Gastroesophageal sphincter (tissue), 4 donors: ENCODE results near the gene WDR83. TPM values are rescaled to one million over a fixed set of nuclear protein-coding genes. Genes with fewer than 3 reads are reported as not detected.

Experiments used
- ATAC-seq: fragments of 150-250 bp; one replicate; pipeline ENCODE4 v1.9.1; 2016; ENCODE audit warnings: mild to moderate bottlenecking, moderate library complexity
- H3K27ac ChIP-seq, 4 donors: fragments of 200-600 bp; sonication (generic) in 3 of 4; 1 replicate in 3 of 4; 2 replicates in 1 of 4; pipeline ENCODE4 v1.5.1; 2016 to 2019
- H3K27me3 ChIP-seq: fragments of 200-600 bp; sonication (generic); one replicate; pipeline ENCODE4 v1.5.1; 2019
- H3K36me3 ChIP-seq, 2 donors: fragments of 200-600 bp; sonication (generic); one replicate each; pipeline ENCODE4 v1.5.1; 2019; ENCODE audit warnings: control low read depth in 1 of 2
- H3K4me1 ChIP-seq, 3 donors: fragments of 200-600 bp; sonication (generic); 1 replicate in 2 of 3; 2 replicates in 1 of 3; pipeline ENCODE4 v1.5.1; 2016 to 2019; ENCODE audit warnings: control low read depth in 2 of 3
- H3K4me3 ChIP-seq, 2 donors: fragments of 200-600 bp; sonication (generic); one replicate each; pipeline ENCODE4 v1.5.1; 2019; ENCODE audit warnings: mild to moderate bottlenecking in 1 of 2, moderate library complexity in 1 of 2
- H3K9me3 ChIP-seq, 3 donors: fragments of 200-600 bp; sonication (generic); one replicate each; pipeline ENCODE4 v1.5.1; 2017 to 2019; ENCODE audit warnings: control low read depth in 2 of 3
- CTCF ChIP-seq, 4 experiments: fragments of 200-600 bp in 2 of 4; fragments of 450-650 bp in 2 of 4; sonication (generic) in 1 of 4; IDR thresholded peaks; one replicate each; pipeline ENCODE4 v1.5.1; 2017 to 2019; ENCODE audit warnings: antibody characterized with exemption in 4 of 4, mild to moderate bottlenecking in 2 of 4, moderate library complexity in 2 of 4
- EP300 ChIP-seq: sonication (generic); formaldehyde crosslinking; IDR thresholded peaks from one replicate; pipeline ENCODE4 v1.6.1; 2017; ENCODE audit warnings: antibody characterized with exemption, mild to moderate bottlenecking
- POLR2A ChIP-seq, 2 donors: fragments of 450-650 bp; IDR thresholded peaks; one replicate each; pipeline ENCODE4 v1.6.1; 2017; ENCODE audit warnings: antibody characterized with exemption in 2 of 2, mild to moderate bottlenecking in 2 of 2, moderate library complexity in 1 of 2
- POLR2AphosphoS5 ChIP-seq: sonication (generic); formaldehyde crosslinking; IDR thresholded peaks from one replicate; pipeline ENCODE4 v1.6.1; 2017; ENCODE audit warnings: antibody characterized with exemption
- WGBS, 2 donors: methylation state at CpG; one replicate each; pipeline ENCODE4 v1.1.5; 2018; ENCODE audit warnings: low coverage in 1 of 2; 5-methylcytosine and 5-hydroxymethylcytosine counted together
- total RNA-seq, 4 donors: library from RNA; depleted of rRNA; stranded (reverse); fragments of >200 nt; gene quantifications; one replicate each; pipeline ENCODE4 v1.1.0, GENCODE V29; 2016

Gene WDR83
- total RNA-seq, 4 donors from 2014 or later, result 8.8 to 19.8 (median 15.5) TPM

DNA sequence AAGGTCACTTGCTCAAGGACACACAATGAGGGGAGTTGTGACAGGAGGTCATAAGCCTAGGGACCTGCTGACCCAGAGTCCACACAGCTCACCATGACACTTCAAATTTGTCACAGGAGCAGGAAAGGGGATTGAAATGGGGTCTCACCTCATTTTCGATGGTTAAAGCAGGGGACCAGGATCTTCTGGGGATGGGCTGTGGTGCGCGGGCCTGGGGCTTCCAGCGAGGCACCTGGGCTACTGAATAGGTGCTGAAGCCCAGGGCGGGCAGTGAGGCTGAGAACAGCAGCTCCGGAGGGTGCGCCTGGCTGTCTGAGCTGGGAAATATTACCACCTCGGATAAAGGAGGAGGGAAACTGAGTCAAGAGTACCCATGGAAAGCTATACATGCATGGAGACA, 11.1 kb upstream of the WDR83 start:
- Histone ChIP-seq H3K9me3 (no peaks in the 10 kb centered on the region), H3K4me3 (no peak overlapping the region), H3K27ac (no peak overlapping the region), H3K27me3 (no peaks in the 10 kb centered on the region), H3K36me3 (peaks cover 0 to 87% of the 10 kb centered on the region in 2 donors), H3K4me1 (no peaks in the 10 kb centered on the region)
- WGBS, 2 donors, result 89 to 100% methylated on average over 1 to 6 of the region's 8 CpGs
- TF ChIP-seq POLR2AphosphoS5 (no peak), EP300 (no peak), CTCF (IDR thresholded peaks at IDR 0.05) (no peak), POLR2A (IDR thresholded peaks at IDR 0.05) (no peak)
- no peak for ATAC-seq

DNA sequence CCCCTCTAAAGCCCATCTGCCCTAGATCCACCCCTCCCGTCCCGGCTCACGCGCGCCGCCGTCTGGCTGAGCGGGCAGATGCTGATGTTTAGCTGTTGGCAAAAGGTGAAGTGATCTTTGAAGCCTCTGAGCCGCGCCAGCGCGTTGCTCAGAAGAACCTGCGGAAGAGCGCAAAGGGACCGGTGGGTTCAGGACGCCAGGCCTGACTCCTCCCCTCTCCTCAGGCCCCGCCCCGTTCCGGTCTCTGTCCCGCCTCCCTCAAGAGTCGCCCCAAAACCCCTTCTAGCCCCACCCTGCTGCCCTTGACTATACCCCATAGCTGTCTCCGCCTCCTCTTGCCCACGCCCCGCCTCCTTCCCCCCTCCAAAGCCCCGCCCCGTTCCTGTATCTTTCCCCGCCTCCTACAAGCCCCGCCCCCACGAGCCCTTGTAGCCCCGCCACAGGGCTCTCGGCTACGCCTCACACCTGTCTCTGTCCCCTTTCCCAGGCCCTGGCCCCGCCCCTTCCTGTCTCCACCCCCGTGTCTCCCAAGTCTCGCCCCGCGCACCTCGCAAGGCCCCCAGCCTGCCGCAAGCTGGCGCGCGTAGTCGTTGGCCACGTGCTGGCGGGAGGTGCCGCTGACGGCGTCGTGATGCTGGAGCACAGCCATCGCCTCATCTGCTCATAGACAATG, 9.6 kb upstream of the WDR83 start:
- TF ChIP-seq POLR2A (IDR thresholded peaks at IDR 0.05) (no peak), POLR2AphosphoS5 (no peak), CTCF (IDR thresholded peaks at IDR 0.05) (no peak), EP300 (no peak)
- Histone ChIP-seq H3K9me3 (no peaks in the 10 kb centered on the region), H3K27me3 (no peaks in the 10 kb centered on the region), H3K4me3 (no peak overlapping the region), H3K36me3 (peaks cover 0 to 91% of the 10 kb centered on the region in 2 donors), H3K4me1 (no peaks in the 10 kb centered on the region), H3K27ac (no peak overlapping the region)
- ATAC-seq, result no peak
- 33 to 50% methylated on average over 6 to 10 of the region's 50 CpGs for WGBS, 2 donors

DNA sequence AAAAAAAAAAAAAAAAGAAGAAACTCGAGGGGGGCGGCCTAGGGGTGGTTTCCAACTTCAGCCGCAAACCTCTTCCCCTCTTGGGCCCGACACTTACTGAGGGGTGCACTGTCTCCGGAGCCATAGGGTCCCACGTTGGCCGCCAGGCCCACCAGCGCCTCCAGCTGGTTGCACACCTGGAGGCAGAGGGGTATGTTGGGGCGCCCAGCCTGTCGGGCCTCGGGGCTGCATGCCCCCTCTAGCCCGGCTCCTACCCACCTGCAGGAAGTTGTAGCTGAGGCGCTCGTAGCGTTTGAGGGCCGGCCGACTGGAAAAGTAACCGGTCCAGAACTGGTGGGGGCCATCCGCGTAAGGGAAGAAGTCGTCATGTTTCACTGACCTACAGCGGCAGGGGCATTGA, 8.6 kb upstream of the WDR83 start:
- TF ChIP-seq POLR2AphosphoS5, result no peak
- no peak for TF ChIP-seq EP300
- no peak for TF ChIP-seq CTCF (IDR thresholded peaks at IDR 0.05)
- no peak for TF ChIP-seq POLR2A (IDR thresholded peaks at IDR 0.05)
- Histone ChIP-seq H3K4me3 (no peak overlapping the region), H3K36me3 (peaks cover 0 to 95% of the 10 kb centered on the region in 2 donors), H3K9me3 (no peaks in the 10 kb centered on the region), H3K27ac (no peak overlapping the region), H3K4me1 (no peaks in the 10 kb centered on the region), H3K27me3 (no peaks in the 10 kb centered on the region)
- no peak for ATAC-seq
- WGBS, 2 donors, result 100% methylated on average over 1 of the region's 22 CpGs; no CpG with 5 or more reads in 1 of the 2 donors

GRCh38 chr19:12660980-12661379, 5.6 kb upstream of the WDR83 start:
- Histone ChIP-seq H3K4me3 (no peak overlapping the region), H3K4me1 (peaks cover 0 to 20% (median 5%) of the 10 kb centered on the region in 3 donors), H3K27me3 (no peaks in the 10 kb centered on the region), H3K36me3 (peaks cover 0 to 93% of the 10 kb centered on the region in 2 donors), H3K9me3 (no peaks in the 10 kb centered on the region), H3K27ac (no peak overlapping the region)
- ATAC-seq, result no peak
- 92 to 98% methylated on average over 2 to 6 of the region's 12 CpGs for WGBS, 2 donors
- TF ChIP-seq POLR2AphosphoS5 (no peak), EP300 (no peak), POLR2A (IDR thresholded peaks at IDR 0.05) (no peak), CTCF (IDR thresholded peaks at IDR 0.05) (no peak)
